Naive thymus-derived CD4-positive, alpha-beta T cell (primary cell): Measurements from ENCODE around the gene MAP2K5. TPM values are rescaled to one million over a fixed set of nuclear protein-coding genes. Genes with fewer than 3 reads are reported as not detected.

Source experiments
- ATAC-seq: fragments of 150-1000 bp; cut with Tn5 transposase; 2 replicates; pipeline ENCODE4 v1.10.0; 2021; ENCODE audit warnings: mild to moderate bottlenecking, moderate library complexity
- CTCF ChIA-PET: fragments of 350-600 bp; sonication (Branson Sonifier 250); formaldehyde crosslinking; loops from one replicate; lab custom pipeline; 2021; ENCODE audit warnings: antibody characterized with exemption; lab: Charles Lee
- POLR2A ChIA-PET: fragments of 350-600 bp; sonication (Branson Sonifier 250); formaldehyde crosslinking; loops from one replicate; lab custom pipeline; 2021; ENCODE audit warnings: antibody characterized with exemption, inconsistent platforms; lab: Charles Lee
- DNase-seq, 9 donors: peaks; one replicate each; pipeline versions ENCODE4 v3.0.0 to v3.0.0-alpha.2; 2020 to 2022; ENCODE audit warnings: mixed read lengths in 1 of 9
- H3K27ac ChIP-seq: one replicate; pipeline ENCODE4 v1.7.0; 2013; ENCODE audit warnings: mild to moderate bottlenecking, low read depth, low read length, moderate library complexity
- H3K27me3 ChIP-seq, 2 donors: one replicate each; pipeline ENCODE4 v1.7.0; 2013; ENCODE audit warnings: low read length in 2 of 2, mild to moderate bottlenecking in 2 of 2, moderate library complexity in 2 of 2; ENCODE audit not compliant: control insufficient read depth in 2 of 2, insufficient read depth in 2 of 2
- H3K36me3 ChIP-seq, 3 experiments: 1 replicate in 2 of 3; 2 replicates in 1 of 3; pipeline ENCODE4 v1.7.0; 2013; ENCODE audit warnings: low read length in 3 of 3, mild to moderate bottlenecking in 3 of 3, moderate library complexity in 1 of 3; ENCODE audit not compliant: insufficient read depth in 3 of 3, control insufficient read depth in 2 of 3
- H3K4me1 ChIP-seq, 2 donors: one replicate each; pipeline ENCODE4 v1.7.0; 2013; ENCODE audit warnings: low read length in 2 of 2, mild to moderate bottlenecking in 2 of 2, moderate library complexity in 1 of 2; ENCODE audit not compliant: control insufficient read depth in 2 of 2, insufficient read depth in 2 of 2
- H3K4me3 ChIP-seq: 2 replicates; pipeline ENCODE4 v1.7.0; 2013; ENCODE audit warnings: mild to moderate bottlenecking, low read length
- H3K9me3 ChIP-seq, 3 experiments: 1 replicate in 2 of 3; 2 replicates in 1 of 3; pipeline ENCODE4 v1.7.0; 2013; ENCODE audit warnings: low read length in 3 of 3; ENCODE audit not compliant: control insufficient read depth in 2 of 3
- H3K27ac Mint-ChIP-seq, 9 donors: one replicate each; pipeline ENCODE4 v1.8.0; 2020 to 2022; ENCODE audit warnings: mixed read lengths in 9 of 9, mild to moderate bottlenecking in 8 of 9, moderate library complexity in 5 of 9, inconsistent platforms in 2 of 9
- H3K27me3 Mint-ChIP-seq, 5 donors: one replicate each; pipeline ENCODE4 v1.8.0; 2021 to 2022; ENCODE audit warnings: mixed read lengths in 5 of 5, mild to moderate bottlenecking in 1 of 5
- H3K36me3 Mint-ChIP-seq, 5 donors: one replicate each; pipeline ENCODE4 v1.8.0; 2020 to 2022; ENCODE audit warnings: mixed read lengths in 5 of 5, mild to moderate bottlenecking in 3 of 5, inconsistent platforms in 1 of 5
- H3K4me1 Mint-ChIP-seq, 7 donors: one replicate each; pipeline ENCODE4 v1.8.0; 2020 to 2022; ENCODE audit warnings: mixed read lengths in 7 of 7, mild to moderate bottlenecking in 3 of 7, inconsistent platforms in 1 of 7
- H3K4me3 Mint-ChIP-seq, 10 donors: one replicate each; pipeline ENCODE4 v1.8.0; 2020 to 2022; ENCODE audit warnings: mild to moderate bottlenecking in 10 of 10, mixed read lengths in 10 of 10, moderate library complexity in 6 of 10, inconsistent platforms in 2 of 10
- H3K9me3 Mint-ChIP-seq, 11 donors: one replicate each; pipeline ENCODE4 v1.8.0; 2020 to 2022; ENCODE audit warnings: mixed read lengths in 11 of 11, mild to moderate bottlenecking in 4 of 11, inconsistent platforms in 1 of 11, moderate library complexity in 1 of 11
- intact Hi-C, 2 donors: fragments of 100-400 bp; cut with micrococcal nuclease; formaldehyde crosslinking; loops; one replicate each; pipeline ENCODE4 v1.15.1; 2023
- polyA plus RNA-seq, 2 donors: library from polyadenylated mRNA; unstranded; fragments of 300-500 nt; fragmentation: Illumina TruSeq; gene quantifications; one replicate each; pipeline ENCODE4 v1.2.3, GENCODE V29; 2021
- total RNA-seq, 6 experiments: library from RNA in 5 of 6; stranded (reverse) in 5 of 6; gene quantifications; 1 replicate in 5 of 6; 2 replicates in 1 of 6; pipeline ENCODE4 v1.2.3 and lab custom pipeline; 2021 to 2026

Gene MAP2K5
- total and polyA plus RNA-seq, 7 experiments from 2014 or later = 22.7 to 43.4 (median 33.9) TPM

GRCh38 chr15:67820992-67821783 lies 278.7 kb downstream of the MAP2K5 start:
- ATAC-seq (peak; percentile 70), DNase-seq (peak in 2 of 9 donors; percentile 39 to 45)
- H3K9me3 Mint-ChIP-seq = peaks cover 0 to 11% (median 5%) of the 10 kb centered on the region in 11 donors
- intact Hi-C loops = no loop called here
- no peak overlapping the region for H3K27ac ChIP-seq
- peaks cover 27 to 50% (median 36%) of the 10 kb centered on the region in 7 donors for H3K4me1 Mint-ChIP-seq
- H3K36me3 ChIP-seq = no peaks in the 10 kb centered on the region
- ChIA-PET CTCF (no interaction called here), POLR2A (no interaction called here)
- peaks cover 0 to 10% (median 5%) of the 10 kb centered on the region in 5 donors for H3K36me3 Mint-ChIP-seq
- H3K27me3 ChIP-seq = peaks cover 10 to 23% of the 10 kb centered on the region in 2 donors
- H3K9me3 ChIP-seq = no peaks in the 10 kb centered on the region
- peaks cover 10 to 30% of the 10 kb centered on the region in 2 donors for H3K4me1 ChIP-seq
- H3K4me3 ChIP-seq = no peak overlapping the region
- H3K4me3 Mint-ChIP-seq = peak overlapping the region in 8 of 10 donors; percentile 21 to 80 (median 62)
- H3K27me3 Mint-ChIP-seq = peaks cover 66 to 89% (median 76%) of the 10 kb centered on the region in 5 donors
- peak overlapping the region in 3 of 9 donors; percentile 50 to 78 (median 60) for H3K27ac Mint-ChIP-seq

- intact Hi-C loops = no loop called here
- Mint-ChIP-seq H3K9me3 (peaks cover 0 to 6% (median 0%) of the 10 kb centered on the region in 11 donors), H3K36me3 (peaks cover 0 to 7% (median 2%) of the 10 kb centered on the region in 5 donors), H3K4me1 (peaks cover 30 to 54% (median 40%) of the 10 kb centered on the region in 7 donors), H3K4me3 (peak overlapping the region; percentile 42 to 80 (median 62)), H3K27ac (peak overlapping the region in 4 of 9 donors; percentile 50 to 88 (median 69)), H3K27me3 (peaks cover 61 to 85% (median 76%) of the 10 kb centered on the region in 5 donors)
- peaks cover 10 to 32% of the 10 kb centered on the region in 2 donors for H3K4me1 ChIP-seq
- H3K9me3 ChIP-seq = no peaks in the 10 kb centered on the region
- POLR2A ChIA-PET = no interaction called here
- H3K27ac ChIP-seq = no peak overlapping the region
- ATAC-seq = no peak
- no peak overlapping the region for H3K4me3 ChIP-seq
- CTCF ChIA-PET = no interaction called here
- no peak for DNase-seq
- peaks cover 10 to 23% of the 10 kb centered on the region in 2 donors for H3K27me3 ChIP-seq
- no peaks in the 10 kb centered on the region for H3K36me3 ChIP-seq
These were observed 279.4 kb downstream of the MAP2K5 start for GRCh38 chr15:67821784-67822440.

- POLR2A ChIA-PET = no interaction called here
- peaks cover 0 to 7% (median 0%) of the 10 kb centered on the region in 5 donors for H3K36me3 Mint-ChIP-seq
- ATAC-seq = no peak
These were observed 280.2 kb downstream of the MAP2K5 start for GRCh38 chr15:67822537-67823313.

GRCh38 chr15:67823314-67824196 lies 281.1 kb downstream of the MAP2K5 start:
- Mint-ChIP-seq H3K9me3 (peaks cover 0 to 5% (median 0%) of the 10 kb centered on the region in 11 donors), H3K27me3 (peaks cover 59 to 75% (median 70%) of the 10 kb centered on the region in 5 donors), H3K4me1 (peaks cover 33 to 60% (median 45%) of the 10 kb centered on the region in 7 donors), H3K27ac (peak overlapping the region in 4 of 9 donors; percentile 17 to 87 (median 50)), H3K4me3 (peak overlapping the region; percentile 74 to 95 (median 87)), H3K36me3 (peaks cover 0 to 7% (median 0%) of the 10 kb centered on the region in 5 donors)
- POLR2A ChIA-PET = interaction anchor here (0.6 kb wide), 1 partner anchor 187 kb away, joined by 4 read pairs; no protein-coding TSS in a partner anchor
- peak in 1 of 9 donors; percentile 37 for DNase-seq
- no peak overlapping the region for H3K27ac ChIP-seq
- H3K36me3 ChIP-seq = no peaks in the 10 kb centered on the region
- H3K4me3 ChIP-seq = no peak overlapping the region
- no peak for ATAC-seq
- no peaks in the 10 kb centered on the region for H3K9me3 ChIP-seq
- intact Hi-C loops = no loop called here
- peaks cover 10 to 28% of the 10 kb centered on the region in 2 donors for H3K27me3 ChIP-seq
- H3K4me1 ChIP-seq = peaks cover 10 to 38% of the 10 kb centered on the region in 2 donors
- CTCF ChIA-PET = no interaction called here

More at GRCh38 chr15:67822537-67823313, 280.2 kb downstream of the MAP2K5 start:
- Histone ChIP-seq H3K27ac (no peak overlapping the region), H3K4me3 (no peak overlapping the region), H3K36me3 (no peaks in the 10 kb centered on the region), H3K27me3 (peaks cover 10 to 23% of the 10 kb centered on the region in 2 donors), H3K4me1 (peaks cover 10 to 32% of the 10 kb centered on the region in 2 donors), H3K9me3 (no peaks in the 10 kb centered on the region)
- H3K27me3 Mint-ChIP-seq = peaks cover 58 to 78% (median 73%) of the 10 kb centered on the region in 5 donors
- DNase-seq = no peak
- peak overlapping the region; percentile 13 to 80 (median 62) for H3K4me3 Mint-ChIP-seq
- CTCF ChIA-PET = no interaction called here
- peaks cover 30 to 54% (median 40%) of the 10 kb centered on the region in 7 donors for H3K4me1 Mint-ChIP-seq
- H3K9me3 Mint-ChIP-seq = peaks cover 0 to 5% (median 0%) of the 10 kb centered on the region in 11 donors
- intact Hi-C loops = no loop called here
- peak overlapping the region in 2 of 9 donors; percentile 48 to 78 for H3K27ac Mint-ChIP-seq

GRCh38 chr15:67824197-67824968 lies 281.9 kb downstream of the MAP2K5 start:
- Mint-ChIP-seq H3K4me3 (peak overlapping the region; percentile 74 to 95 (median 87)), H3K27me3 (peaks cover 60 to 79% (median 71%) of the 10 kb centered on the region in 5 donors), H3K4me1 (peaks cover 37 to 67% (median 51%) of the 10 kb centered on the region in 7 donors), H3K27ac (peak overlapping the region in 2 of 9 donors; percentile 82 to 87), H3K9me3 (peaks cover 0 to 5% (median 0%) of the 10 kb centered on the region in 11 donors), H3K36me3 (peaks cover 0 to 7% (median 0%) of the 10 kb centered on the region in 5 donors)
- intact Hi-C loops = no loop called here
- ChIA-PET CTCF (no interaction called here), POLR2A (interaction anchor here (0.6 kb wide), 1 partner anchor 188 kb away, joined by 4 read pairs; no protein-coding TSS in a partner anchor)
- no peak overlapping the region for H3K4me3 ChIP-seq
- no peaks in the 10 kb centered on the region for H3K36me3 ChIP-seq
- no peak overlapping the region for H3K27ac ChIP-seq
- no peak for DNase-seq
- peaks cover 14 to 28% of the 10 kb centered on the region in 2 donors for H3K27me3 ChIP-seq
- H3K4me1 ChIP-seq = peaks cover 10 to 46% of the 10 kb centered on the region in 2 donors
- no peaks in the 10 kb centered on the region for H3K9me3 ChIP-seq
- no peak for ATAC-seq
